Karpas-422 (cell line): Measurements from ENCODE around the gene SPTB. TPM values are rescaled to one million over a fixed set of nuclear protein-coding genes. Genes with fewer than 3 reads are reported as not detected.

Source experiments
- DNase-seq: peaks from one replicate; pipeline ENCODE4 v3.0.0-alpha.2; 2015
- H2AFZ ChIP-seq: fragments of 200-600 bp; sonication (generic); 2 replicates; pipeline ENCODE4 v1.6.1; 2014; ENCODE audit warnings: antibody characterized with exemption, low read length, mixed read lengths
- H3K27ac ChIP-seq: fragments of 200-600 bp; sonication (generic); 2 replicates; pipeline ENCODE4 v1.5.1; 2014; ENCODE audit warnings: mild to moderate bottlenecking, low read length, moderate library complexity
- H3K27me3 ChIP-seq: fragments of 200-600 bp; sonication (generic); 2 replicates; pipeline ENCODE4 v1.6.1; 2014; ENCODE audit warnings: low read length, mixed read lengths
- H3K36me3 ChIP-seq: fragments of 200-600 bp; sonication (generic); 2 replicates; pipeline ENCODE4 v1.6.1; 2014; ENCODE audit warnings: low read length, mixed read lengths; ENCODE audit not compliant: insufficient read depth
- H3K4me1 ChIP-seq: fragments of 200-600 bp; sonication (generic); 2 replicates; pipeline ENCODE4 v1.6.1; 2014; ENCODE audit warnings: mild to moderate bottlenecking, low read length, mixed read lengths
- H3K4me2 ChIP-seq: fragments of 200-600 bp; sonication (generic); 2 replicates; pipeline ENCODE4 v1.6.1; 2014; ENCODE audit warnings: low read length, low read depth, mild to moderate bottlenecking; ENCODE audit not compliant: poor library complexity, severe bottlenecking
- H3K4me3 ChIP-seq: fragments of 200-600 bp; sonication (generic); 2 replicates; pipeline ENCODE4 v1.5.1; 2014; ENCODE audit warnings: mild to moderate bottlenecking, antibody characterized with exemption, low read length, mixed read lengths
- H3K79me2 ChIP-seq: fragments of 200-600 bp; sonication (generic); 2 replicates; pipeline ENCODE4 v1.6.1; 2014; ENCODE audit warnings: mild to moderate bottlenecking, low read length, mixed read lengths
- H3K9ac ChIP-seq: fragments of 200-600 bp; sonication (generic); 2 replicates; pipeline ENCODE4 v1.6.0; 2014; ENCODE audit warnings: low read length
- H3K9me2 ChIP-seq: fragments of 200-600 bp; sonication (generic), shearing (Covaris generic); replicated peaks from 2 replicates; pipeline ENCODE4 v1.6.0; 2014; ENCODE audit warnings: mild to moderate bottlenecking, low read length, moderate library complexity; ENCODE audit not compliant: insufficient read depth
- H3K9me3 ChIP-seq: fragments of 300-700, 200-600 bp; sonication (generic); 2 replicates; pipeline ENCODE4 v1.6.1; 2014; ENCODE audit warnings: low read length, mixed read lengths
- H4K20me1 ChIP-seq: fragments of 200-600 bp; sonication (generic); 2 replicates; pipeline ENCODE4 v1.6.1; 2014; ENCODE audit warnings: mild to moderate bottlenecking, antibody characterized with exemption, low read length, low read depth; ENCODE audit not compliant: insufficient read depth
- total RNA-seq: library from RNA; depleted of rRNA; stranded (reverse); fragments of >200 nt; shearing (Covaris generic); gene quantifications from 2 replicates; pipeline ENCODE4 v1.2.3, GENCODE V29; 2014; ENCODE audit warnings: low replicate concordance

SPTB gene
- total RNA-seq, 1 experiment from 2014 or later, result not detected

GRCh38 chr14:64748521-64748920 lies 131.2 kb downstream of the SPTB start:
- DNase-seq, result no peak
- Histone ChIP-seq H3K4me3 (no peak overlapping the region), H3K79me2 (no peaks in the 10 kb centered on the region), H3K4me1 (no peaks in the 10 kb centered on the region), H3K4me2 (no peak overlapping the region), H4K20me1 (no peaks in the 10 kb centered on the region), H3K9me3 (no peaks in the 10 kb centered on the region), H2AFZ (no peak overlapping the region), H3K36me3 (no peaks in the 10 kb centered on the region), H3K9me2 (no peaks in the 10 kb centered on the region), H3K27me3 (no peaks in the 10 kb centered on the region), H3K9ac (no peak overlapping the region), H3K27ac (no peak overlapping the region)

- no peaks in the 10 kb centered on the region for H4K20me1 ChIP-seq
- H3K79me2 ChIP-seq, result no peaks in the 10 kb centered on the region
- H3K4me3 ChIP-seq, result no peak overlapping the region
- no peak overlapping the region for H3K4me2 ChIP-seq
- no peaks in the 10 kb centered on the region for H3K4me1 ChIP-seq
- no peak overlapping the region for H3K9ac ChIP-seq
- no peak overlapping the region for H2AFZ ChIP-seq
- no peaks in the 10 kb centered on the region for H3K9me2 ChIP-seq
- H3K27me3 ChIP-seq, result no peaks in the 10 kb centered on the region
- H3K36me3 ChIP-seq, result no peaks in the 10 kb centered on the region
- H3K27ac ChIP-seq, result no peak overlapping the region
- DNase-seq, result no peak
- no peaks in the 10 kb centered on the region for H3K9me3 ChIP-seq
These were observed 132.4 kb downstream of the SPTB start for GRCh38 chr14:64747327-64747726.

GRCh38 chr14:64746298-64747250 lies 133.1 kb downstream of the SPTB start:
- Histone ChIP-seq H3K4me3 (no peak overlapping the region), H3K27ac (no peak overlapping the region), H3K4me2 (no peak overlapping the region), H3K4me1 (no peaks in the 10 kb centered on the region), H3K9ac (no peak overlapping the region), H3K36me3 (no peaks in the 10 kb centered on the region), H3K9me3 (no peaks in the 10 kb centered on the region), H3K79me2 (no peaks in the 10 kb centered on the region), H3K9me2 (no peaks in the 10 kb centered on the region), H4K20me1 (no peaks in the 10 kb centered on the region; the same call in 1 of the 2 replicates), H2AFZ (no peak overlapping the region), H3K27me3 (no peaks in the 10 kb centered on the region)
- DNase-seq, result no peak

- no peak overlapping the region for H3K4me3 ChIP-seq
- H3K27ac ChIP-seq, result no peak overlapping the region
- no peaks in the 10 kb centered on the region for H3K79me2 ChIP-seq
- no peak overlapping the region for H3K4me2 ChIP-seq
- no peaks in the 10 kb centered on the region for H3K9me3 ChIP-seq
- no peaks in the 10 kb centered on the region for H3K27me3 ChIP-seq
- no peaks in the 10 kb centered on the region for H3K9me2 ChIP-seq
- H3K36me3 ChIP-seq, result no peaks in the 10 kb centered on the region
- DNase-seq, result no peak
- no peak overlapping the region for H3K9ac ChIP-seq
- no peaks in the 10 kb centered on the region; the same call in 1 of the 2 replicates for H4K20me1 ChIP-seq
- H3K4me1 ChIP-seq, result no peaks in the 10 kb centered on the region
- no peak overlapping the region for H2AFZ ChIP-seq
These were observed 134.1 kb downstream of the SPTB start for GRCh38 chr14:64745511-64746091.

GRCh38 chr14:64743061-64743460 lies 136.6 kb downstream of the SPTB start:
- Histone ChIP-seq H3K27ac (no peak overlapping the region), H2AFZ (no peak overlapping the region), H3K9me3 (no peaks in the 10 kb centered on the region), H3K9ac (no peak overlapping the region), H3K36me3 (no peaks in the 10 kb centered on the region), H3K4me3 (no peak overlapping the region), H3K79me2 (no peaks in the 10 kb centered on the region), H3K4me2 (no peak overlapping the region), H4K20me1 (no peaks in the 10 kb centered on the region; the same call in 1 of the 2 replicates), H3K4me1 (no peaks in the 10 kb centered on the region), H3K27me3 (no peaks in the 10 kb centered on the region), H3K9me2 (no peaks in the 10 kb centered on the region)
- no peak for DNase-seq

- Histone ChIP-seq H3K4me3 (no peak overlapping the region), H3K4me2 (no peak overlapping the region), H4K20me1 (no peaks in the 10 kb centered on the region; the same call in 1 of the 2 replicates), H3K27ac (no peak overlapping the region), H3K9ac (no peak overlapping the region), H2AFZ (no peak overlapping the region), H3K9me2 (no peaks in the 10 kb centered on the region), H3K27me3 (no peaks in the 10 kb centered on the region), H3K9me3 (no peaks in the 10 kb centered on the region), H3K79me2 (no peaks in the 10 kb centered on the region), H3K4me1 (no peaks in the 10 kb centered on the region), H3K36me3 (no peaks in the 10 kb centered on the region)
- no peak for DNase-seq
These were observed 137.7 kb downstream of the SPTB start for GRCh38 chr14:64741961-64742360.

GRCh38 chr14:64741200-64741599 lies 138.5 kb downstream of the SPTB start:
- H3K4me1 ChIP-seq, result no peaks in the 10 kb centered on the region
- H3K9me2 ChIP-seq, result no peaks in the 10 kb centered on the region
- no peak overlapping the region for H3K4me2 ChIP-seq
- H3K27ac ChIP-seq, result no peak overlapping the region
- no peaks in the 10 kb centered on the region; the same call in 1 of the 2 replicates for H4K20me1 ChIP-seq
- no peaks in the 10 kb centered on the region for H3K36me3 ChIP-seq
- no peak for DNase-seq
- no peaks in the 10 kb centered on the region for H3K27me3 ChIP-seq
- H2AFZ ChIP-seq, result no peak overlapping the region
- no peak overlapping the region for H3K9ac ChIP-seq
- H3K79me2 ChIP-seq, result no peaks in the 10 kb centered on the region
- no peaks in the 10 kb centered on the region for H3K9me3 ChIP-seq
- H3K4me3 ChIP-seq, result no peak overlapping the region

GRCh38 chr14:64738281-64738804 lies 141.4 kb downstream of the SPTB start:
- H3K36me3 ChIP-seq, result no peaks in the 10 kb centered on the region
- H3K9me3 ChIP-seq, result no peaks in the 10 kb centered on the region
- H3K9me2 ChIP-seq, result no peaks in the 10 kb centered on the region
- H2AFZ ChIP-seq, result no peak overlapping the region
- H3K79me2 ChIP-seq, result no peaks in the 10 kb centered on the region
- no peaks in the 10 kb centered on the region; the same call in 1 of the 2 replicates for H4K20me1 ChIP-seq
- H3K27ac ChIP-seq, result no peak overlapping the region
- no peak for DNase-seq
- H3K9ac ChIP-seq, result no peak overlapping the region
- H3K27me3 ChIP-seq, result no peaks in the 10 kb centered on the region
- no peaks in the 10 kb centered on the region for H3K4me1 ChIP-seq
- no peak overlapping the region for H3K4me3 ChIP-seq
- no peak overlapping the region for H3K4me2 ChIP-seq
